Right ventricle myocardium inferior (tissue), 1 donor: ENCODE measurements around the gene SEMA4G. TPM values are rescaled to one million over a fixed set of nuclear protein-coding genes. Genes with fewer than 3 reads are reported as not detected.

ENCODE experiments used
- ATAC-seq: fragments of 200-7000 bp; cut with Tn5 transposase; one replicate; pipeline ENCODE4 v1.9.1; 2020; ENCODE audit warnings: mild to moderate bottlenecking, moderate library complexity
- DNase-seq: peaks from one replicate; pipeline ENCODE4 v3.0.0; 2021; ENCODE audit errors: missing footprints
- intact Hi-C: fragments of 100-400 bp; cut with DNase I; formaldehyde crosslinking; loops from one replicate; pipeline ENCODE4 v1.11.0; 2022
- total RNA-seq: library from RNA; stranded (reverse); fragmentation: NEBNext Ultra II Directional; extraction: Animal tissue kit (Norgen Biotek cat#: 25700); gene quantifications from one replicate; pipeline ENCODE4 v1.2.1, GENCODE V29; 2021
- donor health status: DM: no; HTN: yes; CAD: no; lungs with severe emphysema.

The SEMA4G gene
- total RNA-seq, 1 donor from 2014 or later = 1.5 TPM

- DNase-seq (no peak), ATAC-seq (no peak)
- intact Hi-C loops = no loop called here
These were observed 14.8 kb downstream of the SEMA4G start for GRCh38 chr10:100983868-100984671.

GRCh38 chr10:100984672-100985177 is 15.4 kb downstream of the SEMA4G start:
- no peak for ATAC-seq
- intact Hi-C loops = loop anchor here (5.0 kb wide), 1 partner anchor 48 kb away; the partner anchor contains the start of genes PDZD7 and SFXN3

GRCh38 chr10:100985336-100985735 is 16.0 kb downstream of the SEMA4G start:
- intact Hi-C loops = loop anchor here (5.0 kb wide), 1 partner anchor 47 kb away; the partner anchor contains the start of genes PDZD7 and SFXN3
- DNase-seq = no peak
- no peak for ATAC-seq

More at GRCh38 chr10:100984672-100985177, 15.4 kb downstream of the SEMA4G start:
- no peak for DNase-seq

GRCh38 chr10:100986623-100986951 is 17.3 kb downstream of the SEMA4G start:
- no peak for ATAC-seq
- DNase-seq = no peak
- intact Hi-C loops = loop anchor here (5.0 kb wide), 1 partner anchor 46 kb away; the partner anchor contains the start of genes PDZD7 and SFXN3

- ATAC-seq (peak; percentile 82), DNase-seq (peak; percentile 93)
- intact Hi-C loops = loop anchor here (5.0 kb wide), 1 partner anchor 45 kb away; the partner anchor contains the start of genes PDZD7 and SFXN3
These were observed 17.8 kb downstream of the SEMA4G start, which contains the start of the genes MRPL43 and TWNK for GRCh38 chr10:100986952-100987684. Gene MRPL43, minus strand, starts transcription at chr10:100987497. Its CDS starts 54 bp downstream, at chr10:100987443. Gene TWNK, plus strand, starts transcription at chr10:100987543. Its CDS starts 668 bp downstream, at chr10:100988211.

- ATAC-seq = no peak
- intact Hi-C loops = loop anchor here (5.0 kb wide), 1 partner anchor 45 kb away; the partner anchor contains the start of genes PDZD7 and SFXN3
- no peak for DNase-seq
These were observed 18.4 kb downstream of the SEMA4G start for GRCh38 chr10:100987685-100988049.

GRCh38 chr10:100988166-100988565 is 18.9 kb downstream of the SEMA4G start:
- ATAC-seq = no peak
- intact Hi-C loops = loop anchor here (5.0 kb wide), 1 partner anchor 44 kb away; the partner anchor contains the start of genes PDZD7 and SFXN3
- no peak for DNase-seq

GRCh38 chr10:100989088-100989487 is 19.8 kb downstream of the SEMA4G start:
- intact Hi-C loops = loop anchor here (5.0 kb wide), 1 partner anchor 43 kb away; the partner anchor contains the start of genes PDZD7 and SFXN3
- no peak for ATAC-seq
- DNase-seq = no peak

- DNase-seq (no peak), ATAC-seq (no peak)
- intact Hi-C loops = loop anchor here (1.0 to 2.0 kb wide), 2 partner anchors 20 to 75 kb away; no protein-coding TSS in a partner anchor
These were observed 24.8 kb downstream of the SEMA4G start for GRCh38 chr10:100993986-100994708.

- ATAC-seq = no peak
- intact Hi-C loops = loop anchor here (2.0 kb wide), 1 partner anchor 74 kb away; no protein-coding TSS in a partner anchor
- no peak for DNase-seq
These were observed 25.9 kb downstream of the SEMA4G start for GRCh38 chr10:100995181-100995580.

- DNase-seq (no peak), ATAC-seq (no peak)
- intact Hi-C loops = no loop called here
These were observed 27.5 kb downstream of the SEMA4G start for GRCh38 chr10:100996678-100997359.

GRCh38 chr10:100997360-100998182 is 28.3 kb downstream of the SEMA4G start:
- ATAC-seq (peak; percentile 47), DNase-seq (peak; percentile 89)
- intact Hi-C loops = no loop called here

- DNase-seq = peak; percentile 89
- intact Hi-C loops = no loop called here
- ATAC-seq = peak; percentile 55
These were observed 29.1 kb downstream of the SEMA4G start for GRCh38 chr10:100998183-100998990.

GRCh38 chr10:100998991-100999741 is 29.9 kb downstream of the SEMA4G start:
- ATAC-seq (peak; percentile 78), DNase-seq (peak; percentile 93)
- intact Hi-C loops = loop anchor here (1.0 kb wide), 1 partner anchor 13 kb away; no protein-coding TSS in a partner anchor

GRCh38 chr10:100999742-101000126 is 30.4 kb downstream of the SEMA4G start, which contains the start of gene LZTS2:
Gene LZTS2, plus strand, starts transcription at chr10:100999808. Its CDS starts 2,731 bp downstream, at chr10:101002539.
- intact Hi-C loops = loop anchor here (1.0 kb wide), 1 partner anchor 13 kb away; no protein-coding TSS in a partner anchor
- DNase-seq (no peak), ATAC-seq (no peak)
